Measurements from ENCODE around the gene BABAM2.

BABAM2 gene

GRCh38 chr2:28119631-28120030 is 229.1 kb downstream of the BABAM2 start:
- TF ChIP-seq MYC (IDR thresholded peaks at IDR 0.05; ENCODE audit: low read depth, low read length), result no peak
- TF ChIP-seq MAX (IDR thresholded peaks at IDR 0.05; ENCODE audit: low read depth, low read length), result no peak
- TF ChIP-seq CTCF (IDR thresholded peaks at IDR 0.05; ENCODE audit: low read depth, low read length), result no peak
- TF ChIP-seq POLR2A (IDR thresholded peaks at IDR 0.05; ENCODE audit: extremely low read depth, insufficient read length), result no peak
- H3K4me3 ChIP-seq (ENCODE audit: low read depth, low read length), result no peak overlapping the region
- no peak for DNase-seq (ENCODE audit: low read depth)

GRCh38 chr2:28128281-28128950 is 237.9 kb downstream of the BABAM2 start:
- DNase-seq (ENCODE audit: low read depth), result no peak
- no peak overlapping the region for H3K4me3 ChIP-seq (ENCODE audit: low read depth, low read length)
- TF ChIP-seq MAX (IDR thresholded peaks at IDR 0.05; ENCODE audit: low read depth, low read length) (no peak), MYC (IDR thresholded peaks at IDR 0.05; ENCODE audit: low read depth, low read length) (no peak), POLR2A (IDR thresholded peaks at IDR 0.05; ENCODE audit: extremely low read depth, insufficient read length) (no peak), CTCF (IDR thresholded peaks at IDR 0.05; ENCODE audit: low read depth, low read length) (no peak)

- no peak for DNase-seq (ENCODE audit: low read depth)
- no peak overlapping the region for H3K4me3 ChIP-seq (ENCODE audit: low read depth, low read length)
- TF ChIP-seq CTCF (IDR thresholded peaks at IDR 0.05; ENCODE audit: low read depth, low read length), result no peak
- no peak for TF ChIP-seq MAX (IDR thresholded peaks at IDR 0.05; ENCODE audit: low read depth, low read length)
- TF ChIP-seq POLR2A (IDR thresholded peaks at IDR 0.05; ENCODE audit: extremely low read depth, insufficient read length), result no peak
These were observed 239.6 kb downstream of the BABAM2 start for GRCh38 chr2:28129955-28130695.

- TF ChIP-seq MAX (IDR thresholded peaks at IDR 0.05; ENCODE audit: low read depth, low read length), result no peak
- TF ChIP-seq POLR2A (IDR thresholded peaks at IDR 0.05; ENCODE audit: extremely low read depth, insufficient read length), result no peak
- no peak for TF ChIP-seq CTCF (IDR thresholded peaks at IDR 0.05; ENCODE audit: low read depth, low read length)
- no peak for TF ChIP-seq MYC (IDR thresholded peaks at IDR 0.05; ENCODE audit: low read depth, low read length)
- no peak overlapping the region for H3K4me3 ChIP-seq (ENCODE audit: low read depth, low read length)
- no peak for DNase-seq (ENCODE audit: low read depth)
These were observed 243.2 kb downstream of the BABAM2 start for GRCh38 chr2:28133778-28134177.

GRCh38 chr2:28134262-28134812 is 243.8 kb downstream of the BABAM2 start:
- H3K4me3 ChIP-seq (ENCODE audit: low read depth, low read length), result no peak overlapping the region
- DNase-seq (ENCODE audit: low read depth), result peak; percentile 56
- TF ChIP-seq CTCF (IDR thresholded peaks at IDR 0.05; ENCODE audit: low read depth, low read length) (no peak), MAX (IDR thresholded peaks at IDR 0.05; ENCODE audit: low read depth, low read length) (no peak), POLR2A (IDR thresholded peaks at IDR 0.05; ENCODE audit: extremely low read depth, insufficient read length) (no peak), MYC (IDR thresholded peaks at IDR 0.05; ENCODE audit: low read depth, low read length) (no peak)
